Uterus (tissue), 4 donors: Measurements from ENCODE around the gene ATXN2. TPM values are rescaled to one million over a fixed set of nuclear protein-coding genes. Genes with fewer than 3 reads are reported as not detected.
"Not testable (repeated sequence)": the region's sequence is repeated elsewhere in the genome, so short reads cannot be mapped to it uniquely, and the experiment has no call there.

ENCODE experiments used
- DNase-seq, 2 donors: peaks; one replicate each; pipeline ENCODE4 v3.0.0-alpha.2; 2019 to 2020
- H3K27ac ChIP-seq, 2 donors: fragments of 200-600 bp; sonication (generic); 1 replicate in 1 of 2; 2 replicates in 1 of 2; pipeline ENCODE4 v1.5.1; 2016 to 2018
- H3K27me3 ChIP-seq, 2 donors: fragments of 200-600 bp; sonication (generic); one replicate each; pipeline ENCODE4 v1.5.1; 2018 to 2019; ENCODE audit warnings: control low read depth in 1 of 2
- H3K36me3 ChIP-seq, 2 donors: fragments of 200-600 bp; sonication (generic); one replicate each; pipeline ENCODE4 v1.5.1; 2019; ENCODE audit warnings: control low read depth in 1 of 2
- H3K4me1 ChIP-seq, 2 donors: fragments of 200-600 bp; sonication (generic); one replicate each; pipeline ENCODE4 v1.5.1; 2018 to 2019; ENCODE audit warnings: control low read depth in 1 of 2
- H3K4me3 ChIP-seq, 2 donors: fragments of 200-600 bp; sonication (generic); 1 replicate in 1 of 2; 2 replicates in 1 of 2; pipeline ENCODE4 v1.5.1; 2018 to 2019; ENCODE audit warnings: mild to moderate bottlenecking in 1 of 2
- H3K9me3 ChIP-seq, 2 donors: fragments of 200-600 bp; sonication (generic); one replicate each; pipeline ENCODE4 v1.5.1; 2019; ENCODE audit warnings: control low read depth in 1 of 2
- CTCF ChIP-seq, 4 experiments: fragments of 200-600 bp in 2 of 4; fragments of 450-650 bp in 2 of 4; sonication (generic) in 2 of 4; IDR thresholded peaks; one replicate each; pipeline ENCODE4 v1.5.1; 2016 to 2019; ENCODE audit warnings: antibody characterized with exemption in 4 of 4, mild to moderate bottlenecking in 2 of 4, moderate library complexity in 1 of 4
- POLR2A ChIP-seq, 2 donors: fragments of 450-650 bp; IDR thresholded peaks; one replicate each; pipeline ENCODE4 v1.6.1; 2016; ENCODE audit warnings: antibody characterized with exemption in 2 of 2, mild to moderate bottlenecking in 1 of 2, moderate library complexity in 1 of 2
- intact Hi-C: fragments of 100-400 bp; cut with DNase I; formaldehyde crosslinking; loops from one replicate; pipeline ENCODE4 v1.15.1; 2023; ENCODE audit warnings: low total_unique reads
- total RNA-seq, 4 donors: library from RNA; depleted of rRNA in 3 of 4; stranded (reverse); fragments of >200 nt in 3 of 4; gene quantifications; one replicate each; pipeline versions ENCODE4 v1.1.0 to v1.2.4, GENCODE V29; 2014 to 2023
- donor health status: DM: yes; HTN: yes; CAD: no.

ATXN2 gene
- total RNA-seq, 4 donors from 2014 or later = 37.1 to 112 (median 66.0) TPM

- Histone ChIP-seq H3K4me3 (no peak overlapping the region), H3K36me3 (peaks cover 0 to 3% of the 10 kb centered on the region in 2 donors), H3K4me1 (no peaks in the 10 kb centered on the region), H3K27me3 (no peaks in the 10 kb centered on the region), H3K9me3 (no peaks in the 10 kb centered on the region), H3K27ac (no peak overlapping the region)
- TF ChIP-seq POLR2A (IDR thresholded peaks at IDR 0.05) (no peak), CTCF (IDR thresholded peaks at IDR 0.05) (no peak)
- DNase-seq = no peak
- intact Hi-C loops = no loop called here
These were observed 92.9 kb downstream of the ATXN2 start for GRCh38 chr12:111506260-111506659.

GRCh38 chr12:111505601-111506036, 93.5 kb downstream of the ATXN2 start:
- Histone ChIP-seq H3K36me3 (peaks cover 0 to 3% of the 10 kb centered on the region in 2 donors), H3K27ac (no peak overlapping the region), H3K9me3 (no peaks in the 10 kb centered on the region), H3K27me3 (no peaks in the 10 kb centered on the region), H3K4me1 (no peaks in the 10 kb centered on the region), H3K4me3 (no peak overlapping the region)
- TF ChIP-seq CTCF (IDR thresholded peaks at IDR 0.05) (no peak), POLR2A (IDR thresholded peaks at IDR 0.05) (no peak)
- DNase-seq = no peak
- intact Hi-C loops = no loop called here

GRCh38 chr12:111503116-111503515, 96.0 kb downstream of the ATXN2 start:
- no peaks in the 10 kb centered on the region for H3K27me3 ChIP-seq
- no peak overlapping the region for H3K4me3 ChIP-seq
- H3K4me1 ChIP-seq = no peaks in the 10 kb centered on the region
- no peaks in the 10 kb centered on the region for H3K36me3 ChIP-seq
- TF ChIP-seq POLR2A (IDR thresholded peaks at IDR 0.05) (no peak), CTCF (IDR thresholded peaks at IDR 0.05) (no peak)
- H3K9me3 ChIP-seq = no peaks in the 10 kb centered on the region
- DNase-seq = no peak
- intact Hi-C loops = no loop called here
- no peak overlapping the region for H3K27ac ChIP-seq

GRCh38 chr12:111494676-111495075, 104.4 kb downstream of the ATXN2 start:
- Histone ChIP-seq H3K27ac (no peak overlapping the region), H3K9me3 (no peaks in the 10 kb centered on the region), H3K4me1 (no peaks in the 10 kb centered on the region), H3K4me3 (no peak overlapping the region), H3K27me3 (no peaks in the 10 kb centered on the region), H3K36me3 (no peaks in the 10 kb centered on the region)
- no peak for DNase-seq
- intact Hi-C loops = no loop called here
- TF ChIP-seq CTCF (IDR thresholded peaks at IDR 0.05) (no peak), POLR2A (IDR thresholded peaks at IDR 0.05) (no peak)

- H3K9me3 ChIP-seq, DNase-seq, H3K4me3 ChIP-seq, H3K4me1 ChIP-seq, H3K27me3 ChIP-seq, H3K27ac ChIP-seq, H3K36me3 ChIP-seq, intact Hi-C loops: not testable (repeated sequence)
These were observed 106.1 kb downstream of the ATXN2 start for GRCh38 chr12:111492979-111493378.

GRCh38 chr12:111488798-111489197, 110.3 kb downstream of the ATXN2 start:
- no peak overlapping the region for H3K27ac ChIP-seq
- H3K27me3 ChIP-seq = no peaks in the 10 kb centered on the region
- intact Hi-C loops = no loop called here
- H3K4me3 ChIP-seq = no peak overlapping the region
- H3K36me3 ChIP-seq = no peaks in the 10 kb centered on the region
- H3K4me1 ChIP-seq = no peaks in the 10 kb centered on the region
- no peak for DNase-seq
- no peak for TF ChIP-seq POLR2A (IDR thresholded peaks at IDR 0.05)
- no peak for TF ChIP-seq CTCF (IDR thresholded peaks at IDR 0.05)
- no peaks in the 10 kb centered on the region for H3K9me3 ChIP-seq
